GM21423 (cell line): Measurements from ENCODE around the gene SLC25A24.
A peak's percentile ranks its signal among the peaks of the same experiment; 100 is the strongest.
"Not testable (repeated sequence)": the region's sequence is repeated elsewhere in the genome, so short reads cannot be mapped to it uniquely, and the experiment has no call there.

Source experiments
- ATAC-seq: cut with Tn5 transposase; IDR thresholded peaks from one replicate; pipeline ENCODE4 v1.9.1; 2021; ENCODE audit warnings: mild to moderate bottlenecking, moderate library complexity; ENCODE audit not compliant: unreplicated experiment

The SLC25A24 gene

DNA sequence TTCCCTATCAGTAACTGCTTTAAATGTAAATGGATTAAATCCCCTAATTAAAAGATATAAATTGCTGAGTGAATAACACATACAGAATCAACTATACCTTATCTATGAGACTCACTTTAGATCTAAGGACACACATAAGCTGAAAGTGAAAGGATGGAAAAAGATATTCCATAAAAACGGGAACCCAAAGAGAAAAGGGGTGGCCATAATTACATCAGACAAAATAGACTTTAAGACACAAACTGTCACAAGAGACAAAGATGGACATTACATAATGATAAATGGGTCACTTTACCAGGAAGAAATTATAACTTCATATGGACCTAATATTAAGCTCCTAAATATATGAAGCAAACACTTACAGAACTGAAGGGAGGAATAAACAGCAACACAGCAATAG lies 59.2 kb downstream of the SLC25A24 start:
- no peak for ATAC-seq

DNA sequence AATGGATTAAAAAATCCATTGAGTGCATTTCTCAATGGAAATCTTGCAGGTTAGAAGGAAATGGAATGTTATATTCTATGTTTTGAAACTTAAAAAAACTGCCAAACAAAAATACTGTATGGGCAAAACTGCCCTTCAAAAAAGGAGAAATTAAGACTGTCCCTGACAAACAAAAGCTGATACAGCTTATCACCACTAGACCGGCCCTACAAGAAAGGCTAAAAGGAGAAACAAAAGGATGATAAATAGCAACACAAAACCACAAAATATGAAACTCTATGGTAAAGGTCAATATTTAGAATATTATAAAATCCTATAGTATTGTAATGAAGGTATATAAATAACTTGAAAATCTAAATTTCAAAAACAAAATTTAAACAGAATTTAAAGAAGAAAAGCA lies 60.0 kb downstream of the SLC25A24 start:
- no peak for ATAC-seq

DNA sequence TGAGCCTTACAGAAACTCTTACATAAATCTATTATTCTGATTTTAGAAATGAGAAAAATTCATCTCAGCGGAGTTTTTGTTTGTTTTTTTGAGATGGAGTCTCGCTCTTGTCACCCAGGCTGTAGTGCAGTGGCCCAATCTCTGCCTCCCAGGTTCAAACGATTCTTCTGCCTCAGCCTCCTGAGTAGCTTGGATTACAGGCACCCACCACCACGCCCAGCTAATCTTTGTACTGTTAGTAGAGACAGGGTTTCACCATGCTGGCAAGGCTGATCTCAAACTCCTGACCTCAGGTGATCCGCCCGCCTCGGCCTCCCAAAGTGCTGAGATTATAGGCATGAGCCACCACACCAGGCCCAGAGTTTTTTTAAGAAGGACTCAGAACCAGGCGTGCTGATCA lies 60.6 kb downstream of the SLC25A24 start:
- not testable (repeated sequence) for ATAC-seq

DNA sequence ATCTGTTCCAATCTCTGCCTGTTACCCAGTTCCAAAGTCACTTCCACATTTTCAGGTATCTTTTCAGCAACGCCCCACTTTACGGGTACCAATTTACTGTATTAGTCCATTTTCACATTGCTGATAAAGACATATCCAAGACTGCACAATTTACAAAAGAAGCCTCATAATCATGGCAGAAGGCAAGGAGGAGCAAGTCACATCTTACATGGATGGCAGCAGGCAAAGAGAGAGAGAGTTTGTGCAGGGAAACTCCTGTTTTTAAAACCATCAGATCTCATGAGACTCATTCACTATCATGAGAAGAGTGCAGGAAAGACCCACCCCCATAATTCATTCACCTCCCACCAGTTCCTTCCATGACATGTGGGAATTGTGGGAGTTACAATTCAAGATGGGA lies 67.0 kb downstream of the SLC25A24 start:
- not testable (repeated sequence) for ATAC-seq

DNA sequence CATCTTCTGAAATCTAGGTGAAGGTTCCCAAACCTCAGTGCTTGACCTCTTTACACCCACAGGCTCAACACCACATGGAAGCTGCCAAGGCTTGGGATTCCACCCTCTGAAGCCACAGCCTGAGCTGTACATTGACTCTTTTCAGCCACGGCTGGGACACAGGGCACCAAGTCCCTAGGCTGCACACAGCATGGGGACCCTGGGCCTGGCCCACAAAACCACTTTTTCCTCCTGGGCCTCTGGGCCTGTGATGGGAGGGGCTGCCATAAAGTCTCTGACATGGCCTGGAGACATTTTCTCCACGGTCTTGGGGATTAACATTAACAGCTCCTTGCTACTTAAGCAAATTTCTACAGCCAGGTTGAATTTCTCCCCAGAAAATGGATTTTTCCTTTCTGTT lies 67.8 kb downstream of the SLC25A24 start:
- not testable (repeated sequence) for ATAC-seq

DNA sequence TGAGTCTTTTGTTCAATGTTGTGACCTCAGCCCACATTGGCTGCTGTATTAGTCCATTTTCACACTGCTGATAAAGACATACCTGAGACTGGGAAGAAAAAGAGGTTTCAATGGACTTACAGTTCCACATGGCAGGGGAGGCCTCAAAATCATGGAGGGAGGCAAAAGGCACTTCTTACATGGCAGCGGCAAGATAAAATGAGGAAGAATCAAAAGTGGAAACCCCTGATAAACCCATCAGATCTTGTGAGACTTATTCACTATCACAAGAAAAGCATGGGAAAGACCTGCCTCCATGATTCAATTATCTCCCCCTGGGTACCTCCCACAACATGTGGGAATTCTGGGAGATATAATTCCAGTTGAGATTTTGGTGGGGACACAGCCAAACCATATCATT lies 68.9 kb downstream of the SLC25A24 start:
- not testable (repeated sequence) for ATAC-seq

DNA sequence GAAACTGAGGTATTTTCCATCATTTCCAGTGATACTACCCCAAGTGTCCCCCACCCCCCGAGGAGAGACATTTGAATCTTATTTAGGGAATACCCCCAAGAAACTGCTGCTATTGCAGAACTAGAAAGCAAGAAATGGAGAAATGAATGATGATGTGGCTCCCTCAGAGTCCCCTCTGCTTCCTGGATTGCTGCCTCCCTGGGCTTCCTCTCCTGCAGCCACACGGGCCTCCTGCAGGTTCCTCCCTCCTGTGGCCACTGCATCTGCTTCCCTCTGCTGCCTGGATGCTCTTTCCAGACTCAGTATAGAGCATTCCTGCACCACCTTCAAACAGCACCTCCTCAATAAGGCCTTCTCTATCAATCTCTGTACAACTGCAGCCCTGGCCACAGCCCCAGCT lies 69.3 kb downstream of the SLC25A24 start:
- no peak for ATAC-seq

DNA sequence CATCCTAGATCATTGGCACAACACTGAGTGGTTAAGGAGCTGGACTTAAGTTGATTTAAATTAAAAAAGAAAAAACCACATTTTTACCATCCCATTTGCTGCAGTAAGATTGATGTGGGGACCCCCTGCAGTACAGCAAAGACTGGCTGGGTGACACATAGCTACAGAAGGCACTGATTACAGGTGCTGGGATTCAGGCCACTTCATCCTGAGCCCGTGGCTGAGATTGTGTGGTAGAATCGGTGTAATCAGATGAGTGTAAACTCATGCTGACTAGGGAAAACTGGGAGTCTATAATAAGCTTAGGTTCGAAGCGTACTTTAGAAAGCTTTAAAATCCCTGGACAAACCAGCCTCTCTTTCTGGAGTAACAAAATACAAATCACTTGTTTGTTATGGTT lies 70.1 kb downstream of the SLC25A24 start:
- ATAC-seq, result no peak

DNA sequence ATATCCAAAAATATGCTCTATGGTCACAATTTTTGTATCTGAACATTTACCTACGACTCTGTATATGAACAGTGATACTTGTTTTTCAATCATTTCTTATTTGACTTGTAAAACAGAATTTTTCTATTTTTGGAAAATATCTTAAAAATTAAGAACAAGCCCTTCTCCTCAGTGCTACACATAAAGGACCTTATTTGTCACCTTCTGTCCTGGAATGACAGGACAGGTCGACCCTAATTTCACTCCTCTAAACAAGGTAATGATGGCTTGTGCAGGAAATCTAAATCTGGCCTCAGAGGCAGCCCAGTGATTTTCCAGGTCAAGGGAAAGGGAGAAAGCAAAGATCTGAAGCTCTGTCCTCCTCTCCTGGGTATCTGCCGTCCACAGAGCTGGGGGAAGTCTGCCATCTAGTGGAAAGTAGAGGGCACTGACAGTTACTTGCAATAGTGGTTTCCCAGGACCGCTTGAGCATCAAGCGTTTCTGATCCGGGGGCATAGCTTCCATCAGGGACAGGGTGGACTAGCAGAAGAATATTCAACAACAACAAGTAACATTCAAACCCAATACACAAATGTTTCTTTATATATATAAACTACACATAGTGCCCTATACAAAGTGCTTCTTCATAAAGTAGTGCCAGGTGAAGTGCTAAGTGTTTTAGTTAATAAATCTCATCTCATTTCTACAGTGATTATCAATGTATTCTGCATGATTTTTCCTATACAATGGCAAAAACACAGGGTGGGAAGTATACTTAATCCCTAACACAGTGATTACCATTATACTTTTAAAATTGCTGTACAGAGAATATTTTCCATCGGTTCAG lies 74.6 kb downstream of the SLC25A24 start:
- ATAC-seq, result peak; percentile 82

DNA sequence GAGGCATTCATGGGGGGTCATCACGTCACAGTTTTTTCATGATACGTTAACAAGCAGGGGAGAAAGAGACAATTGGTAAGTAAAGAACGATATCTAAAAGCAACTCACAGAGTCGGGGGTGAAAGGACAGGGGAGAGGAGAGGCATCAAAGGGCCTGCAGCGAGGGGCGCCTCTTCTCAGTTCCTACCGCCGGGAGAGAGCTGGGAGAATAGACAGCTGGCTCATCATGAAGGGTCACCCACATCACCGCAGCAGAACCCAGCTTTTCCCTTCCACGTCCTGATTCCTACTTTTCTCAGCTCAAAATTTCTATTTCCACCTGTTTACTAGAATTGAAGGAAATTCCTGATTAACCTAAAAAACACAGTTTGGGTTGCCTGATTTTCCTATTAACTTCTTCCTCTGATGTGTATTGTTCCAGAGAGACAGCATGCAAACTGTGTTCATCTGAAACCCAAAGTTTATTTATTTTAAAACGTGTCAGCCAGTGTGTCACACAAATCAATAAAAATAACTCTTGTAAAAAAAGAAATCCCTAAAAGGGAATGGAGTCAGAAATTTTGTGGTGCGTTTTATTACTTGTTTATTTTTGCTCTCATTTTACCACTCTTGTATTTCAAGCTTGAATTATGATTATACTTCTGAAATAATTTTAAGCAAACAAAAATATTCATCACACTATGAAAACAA lies 75.4 kb downstream of the SLC25A24 start:
- ATAC-seq, result no peak

DNA sequence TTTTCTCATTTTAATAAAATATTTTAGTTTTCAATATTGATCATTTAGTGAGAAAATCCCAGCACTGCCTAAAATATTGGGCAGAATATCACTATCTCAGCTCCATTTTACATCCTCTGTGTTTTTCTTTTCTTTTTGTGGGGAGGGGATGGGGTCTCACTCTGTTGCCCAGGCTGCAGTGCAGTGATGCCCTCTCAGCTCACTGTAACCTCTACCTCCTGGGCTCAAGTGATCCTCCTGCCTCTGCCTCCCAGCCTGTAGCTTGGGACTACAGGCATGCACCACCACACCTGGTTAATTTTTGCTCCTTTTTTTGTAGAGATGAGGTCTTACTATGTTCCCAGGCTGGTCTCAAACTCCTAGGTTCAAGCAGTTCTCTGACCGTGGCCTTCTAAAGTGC lies 76.1 kb downstream of the SLC25A24 start:
- no peak for ATAC-seq

DNA sequence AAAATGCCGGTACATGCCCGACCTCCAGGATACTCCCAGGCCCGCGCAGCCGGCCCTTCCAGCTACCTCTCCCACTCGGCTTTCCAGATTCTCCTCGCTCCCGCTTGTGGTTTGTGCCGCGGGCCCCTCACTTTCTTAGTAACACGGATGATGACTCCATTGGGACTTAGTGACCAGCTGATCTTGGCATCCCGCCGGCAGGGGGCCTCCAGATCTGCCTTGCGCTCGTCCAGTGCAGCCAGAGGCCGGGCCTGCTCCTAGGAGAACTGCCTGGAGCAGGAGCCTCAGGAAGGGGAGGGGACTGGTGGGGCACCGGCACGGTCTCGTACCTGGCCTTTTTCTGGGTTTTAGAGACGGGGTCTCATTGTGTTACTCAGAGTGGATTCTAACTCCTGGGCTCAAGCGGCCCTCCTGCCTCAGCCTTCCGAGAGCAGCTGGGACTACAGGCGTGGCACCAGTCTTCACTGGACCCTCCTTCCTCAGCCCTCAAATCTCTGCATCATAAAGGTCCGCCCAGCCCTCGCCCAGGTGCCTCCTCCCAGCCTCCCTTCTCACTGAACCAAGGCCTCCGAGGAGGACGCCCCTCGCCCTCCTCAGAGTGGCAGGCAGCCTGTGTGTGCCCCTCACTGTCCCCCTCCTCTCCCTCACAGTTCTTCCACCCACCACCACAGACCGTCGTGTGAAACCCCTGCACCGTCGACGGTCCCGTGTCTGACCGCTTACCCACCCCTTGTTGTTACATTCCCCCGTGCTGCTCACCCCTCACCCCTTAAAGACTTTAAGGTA lies 78.6 kb downstream of the SLC25A24 start:
- no peak for ATAC-seq

DNA sequence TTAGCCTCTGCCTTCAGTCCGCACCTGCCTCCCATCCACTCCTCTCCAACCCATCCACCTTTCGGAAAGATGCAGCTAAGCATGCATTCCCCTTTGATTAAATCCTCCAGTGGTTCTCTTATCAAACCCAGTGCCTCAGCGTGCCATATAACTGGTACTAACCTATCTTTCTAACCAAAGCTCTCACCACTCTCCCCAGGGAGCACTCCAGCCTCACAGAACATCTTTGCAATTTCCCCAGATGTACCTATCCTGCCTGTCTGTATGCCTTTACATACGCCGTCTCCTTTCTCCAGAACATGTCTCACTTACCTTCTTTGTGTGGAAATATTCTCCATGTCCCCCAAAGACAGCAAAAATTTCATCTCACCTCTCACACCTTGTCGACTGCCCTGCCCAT lies 80.0 kb downstream of the SLC25A24 start:
- no peak for ATAC-seq

DNA sequence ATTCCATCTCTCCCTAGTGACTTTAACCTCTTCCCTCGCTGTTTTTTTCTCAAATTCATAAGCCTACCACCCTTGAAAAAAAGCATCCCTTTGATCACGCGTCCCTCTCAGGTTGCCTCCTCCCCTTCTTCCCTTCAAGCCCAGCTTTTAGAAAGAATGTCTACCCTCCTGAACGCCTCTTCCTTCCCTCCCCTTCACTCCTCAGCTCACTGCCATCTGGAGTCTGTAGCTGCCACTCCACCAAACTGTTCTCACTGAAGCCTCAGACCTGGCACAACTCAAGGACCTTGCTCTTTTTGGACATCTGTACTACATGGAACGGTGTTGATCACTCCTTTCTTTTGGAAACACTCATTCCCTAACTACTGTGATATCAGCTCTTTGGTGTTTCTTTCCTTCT lies 80.6 kb downstream of the SLC25A24 start:
- ATAC-seq, result no peak

DNA sequence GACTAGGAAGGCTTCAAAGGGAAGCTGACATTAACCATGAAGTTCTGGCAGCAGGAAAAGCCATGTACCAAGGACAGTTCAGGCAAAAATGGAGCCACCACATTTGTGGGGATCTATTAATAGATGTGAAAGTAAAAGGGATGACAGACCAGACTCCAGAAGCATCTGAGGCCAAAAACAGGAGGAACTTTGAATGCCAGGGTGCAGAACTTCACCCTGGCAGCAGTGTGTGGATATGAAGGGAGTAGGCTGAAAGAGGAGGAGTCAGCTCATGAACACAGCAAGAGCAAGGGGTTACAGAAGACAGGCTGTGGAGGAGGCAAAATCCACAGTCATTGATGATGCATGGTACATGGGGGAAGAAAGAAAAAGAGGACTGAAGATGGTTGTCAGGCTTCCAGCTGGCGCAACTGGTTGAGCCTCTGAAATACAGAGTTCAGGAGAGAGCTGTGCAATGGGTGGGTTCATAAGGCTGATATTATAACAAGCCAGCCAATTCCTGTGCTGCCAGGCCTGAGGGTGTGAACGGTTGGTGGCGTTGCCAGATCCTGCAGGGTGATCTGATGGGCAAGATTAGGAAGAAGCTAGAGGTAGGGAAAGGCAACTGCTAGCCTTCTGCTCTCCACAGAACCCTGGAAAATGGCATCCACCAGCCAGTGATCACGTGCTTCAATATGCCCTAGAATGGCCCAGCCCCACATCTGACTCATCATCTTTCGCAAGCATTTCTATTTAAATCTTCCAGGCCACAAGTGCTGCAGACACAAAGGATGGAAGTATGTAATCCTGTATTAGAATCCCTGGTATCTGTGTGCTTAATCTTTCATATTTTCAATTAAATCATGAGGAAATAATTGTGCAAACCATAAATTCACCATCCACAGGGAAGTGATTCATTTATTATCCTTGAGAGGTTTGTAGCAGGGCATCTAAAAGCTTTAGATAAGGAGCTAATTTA lies 81.9 kb downstream of the SLC25A24 start:
- no peak for ATAC-seq

DNA sequence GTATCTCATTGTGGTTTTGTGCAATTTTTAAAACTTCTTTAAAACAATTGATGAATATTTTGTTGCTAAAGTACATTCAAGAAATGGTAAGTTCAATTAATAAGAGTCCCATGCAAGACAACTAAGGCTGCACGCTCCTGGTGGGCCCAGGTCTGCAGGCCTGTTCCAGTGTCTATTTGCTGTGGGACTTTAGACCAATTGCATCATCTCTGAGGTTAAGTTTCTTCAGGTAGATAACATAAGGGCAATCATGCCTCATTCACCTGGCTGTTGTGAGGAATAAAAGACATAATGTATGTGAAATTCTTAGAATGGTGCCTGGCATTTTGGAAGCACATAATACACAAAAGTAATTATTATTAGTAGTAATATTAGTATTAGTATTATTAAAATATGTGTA lies 82.9 kb downstream of the SLC25A24 start:
- ATAC-seq, result no peak

DNA sequence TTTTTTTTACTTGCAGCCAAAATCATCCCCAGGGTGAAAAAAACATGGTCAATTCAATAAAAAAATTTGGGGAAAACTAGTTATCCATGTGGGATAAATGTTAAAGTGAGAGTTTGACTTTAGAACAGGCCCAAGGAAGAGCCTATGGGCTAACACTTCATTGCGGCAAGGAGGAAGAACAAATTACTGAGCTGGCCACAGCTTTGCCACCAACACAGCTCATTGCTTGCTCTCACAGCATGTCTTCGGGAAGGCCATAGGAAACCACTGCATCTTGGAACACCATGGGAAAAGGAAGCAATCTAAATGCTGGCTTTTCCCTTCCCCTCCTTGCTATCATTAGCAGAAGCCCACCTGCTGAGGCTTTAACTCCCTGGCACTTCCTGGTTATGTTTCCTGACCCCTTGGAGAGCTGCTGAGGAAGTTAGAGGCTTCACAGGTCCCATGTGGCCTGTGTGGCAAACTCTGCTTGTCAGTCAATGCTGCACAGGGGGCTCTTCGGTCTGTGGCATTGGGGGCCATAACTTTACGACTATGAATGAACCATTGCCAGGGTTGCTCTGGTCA lies 86.0 kb downstream of the SLC25A24 start:
- ATAC-seq, result no peak

DNA sequence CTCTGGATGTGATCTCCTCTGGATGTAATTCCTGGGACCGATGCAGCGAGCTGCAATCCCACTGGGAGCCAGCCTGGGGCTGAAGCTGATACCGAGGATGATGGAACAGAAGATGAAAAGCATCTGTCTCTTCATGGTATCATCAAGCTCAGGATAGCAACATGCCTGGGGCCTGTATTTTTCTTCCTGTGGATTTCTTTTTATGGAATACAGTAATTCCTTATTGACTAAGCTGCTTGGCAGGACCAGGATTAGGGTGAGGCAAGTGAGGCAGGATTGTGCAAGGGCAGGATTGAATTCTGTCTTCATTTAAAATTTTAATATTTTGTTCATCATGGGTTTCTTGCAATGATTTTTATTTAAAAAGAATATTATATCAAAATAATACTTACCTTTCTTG lies 86.6 kb downstream of the SLC25A24 start:
- no peak for ATAC-seq

DNA sequence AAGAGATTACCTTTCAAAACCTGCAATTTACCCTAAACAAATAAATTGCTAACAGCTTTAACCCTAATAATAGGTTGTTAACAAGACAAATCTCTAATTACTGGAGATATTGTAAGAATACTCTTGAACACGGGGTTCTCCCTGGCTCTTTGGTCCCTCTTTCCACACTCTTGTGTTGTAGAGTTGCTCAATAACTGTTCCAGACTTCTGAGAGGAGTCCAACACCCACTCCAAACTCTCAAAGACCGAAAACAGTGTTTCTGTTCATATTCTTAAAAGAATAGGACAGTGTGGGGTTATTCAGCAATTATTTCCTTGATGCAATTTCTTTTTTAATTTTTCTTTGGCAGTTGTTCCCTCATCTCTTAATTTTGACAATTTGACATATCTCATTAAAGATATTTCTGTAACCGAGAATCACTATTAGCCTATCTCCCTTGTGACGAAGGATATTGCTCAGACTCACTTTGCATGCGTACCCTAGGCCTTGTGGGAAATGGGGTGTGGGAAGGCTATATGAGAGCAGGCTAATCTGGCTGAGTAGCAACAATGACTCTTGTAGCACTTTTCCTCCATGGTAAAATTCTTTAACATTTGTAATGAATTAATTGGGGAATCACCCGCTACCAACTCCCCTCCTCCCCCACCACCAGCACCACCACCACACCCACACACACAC lies 90.7 kb downstream of the SLC25A24 start:
- ATAC-seq, result no peak

DNA sequence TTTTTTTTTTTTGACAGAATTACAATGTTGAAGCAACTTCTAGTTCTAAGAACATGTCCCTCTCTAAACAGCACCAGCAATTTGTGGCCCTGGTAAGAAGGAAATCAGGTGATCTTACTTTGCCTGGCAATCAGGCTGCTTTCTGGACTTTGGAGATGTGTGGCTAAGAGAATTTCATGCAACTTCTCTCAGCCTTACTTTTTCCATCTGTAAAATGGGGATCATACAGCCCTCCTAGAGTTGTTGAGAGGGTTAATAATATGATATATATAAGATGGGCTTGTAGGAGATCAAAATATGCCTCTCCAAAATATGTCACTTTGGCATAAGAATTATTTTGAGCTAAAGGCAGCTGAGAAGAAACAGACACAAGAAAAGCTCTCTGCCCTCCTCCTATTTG lies 92.0 kb downstream of the SLC25A24 start:
- no peak for ATAC-seq
